ENCODE measurements around the gene CNGB1. TPM values are rescaled to one million over a fixed set of nuclear protein-coding genes. Genes with fewer than 3 reads are reported as not detected.

CNGB1 gene
- total RNA-seq, 2 donors from 2014 or later, result 0.34 TPM; not detected in 1

GRCh38 chr16:57887711-57888110, 83.2 kb downstream of the CNGB1 start:
- Histone ChIP-seq H3K4me1 (replicated peaks) (no peaks in the 10 kb centered on the region), H3K36me3 (no peaks in the 10 kb centered on the region), H3K27me3 (replicated peaks; ENCODE audit: insufficient read depth) (no peaks in the 10 kb centered on the region), H3K4me3 (no peak overlapping the region), H3K27ac (no peak overlapping the region), H3K9me3 (no peaks in the 10 kb centered on the region)
- intact Hi-C loops (cut with DNase I), result loop anchor here (10.0 kb wide), 1 partner anchor 313 kb away; no protein-coding TSS in a partner anchor
- TF ChIP-seq POLR2A (IDR thresholded peaks at IDR 0.05), result no peak
- no peak for TF ChIP-seq POLR2AphosphoS5 (IDR thresholded peaks at IDR 0.05)
- TF ChIP-seq CTCF (IDR thresholded peaks at IDR 0.05), result no peak
- DNase-seq (ENCODE audit: low spot score), result no peak
- WGBS, result 93% methylated on average over 14 of the region's 14 CpGs

- no peak for DNase-seq (ENCODE audit: low spot score)
- Histone ChIP-seq H3K27me3 (replicated peaks; ENCODE audit: insufficient read depth) (no peaks in the 10 kb centered on the region), H3K27ac (no peak overlapping the region), H3K4me1 (replicated peaks) (no peaks in the 10 kb centered on the region), H3K36me3 (no peaks in the 10 kb centered on the region), H3K9me3 (no peaks in the 10 kb centered on the region), H3K4me3 (no peak overlapping the region)
- no peak for TF ChIP-seq CTCF (IDR thresholded peaks at IDR 0.05)
- no peak for TF ChIP-seq POLR2AphosphoS5 (IDR thresholded peaks at IDR 0.05)
- WGBS, result 87% methylated on average over 1 of the region's 1 CpG
- intact Hi-C loops (cut with DNase I), result loop anchor here (10.0 kb wide), 1 partner anchor 312 kb away; no protein-coding TSS in a partner anchor
These were observed 84.5 kb downstream of the CNGB1 start for GRCh38 chr16:57886427-57886826.

GRCh38 chr16:57884655-57885133, 86.2 kb downstream of the CNGB1 start:
- Histone ChIP-seq H3K4me3 (no peak overlapping the region), H3K27ac (no peak overlapping the region), H3K9me3 (no peaks in the 10 kb centered on the region), H3K4me1 (replicated peaks) (no peaks in the 10 kb centered on the region), H3K27me3 (replicated peaks; ENCODE audit: insufficient read depth) (no peaks in the 10 kb centered on the region), H3K36me3 (no peaks in the 10 kb centered on the region)
- intact Hi-C loops (cut with DNase I), result loop anchor here (10.0 kb wide), 1 partner anchor 310 kb away; no protein-coding TSS in a partner anchor
- 66% methylated on average over 7 of the region's 7 CpGs for WGBS
- TF ChIP-seq POLR2AphosphoS5 (IDR thresholded peaks at IDR 0.05) (no peak), POLR2A (IDR thresholded peaks at IDR 0.05) (no peak), CTCF (IDR thresholded peaks at IDR 0.05) (no peak)
- no peak for DNase-seq (ENCODE audit: low spot score)

GRCh38 chr16:57883953-57884654, 86.8 kb downstream of the CNGB1 start:
- H3K27me3 ChIP-seq (replicated peaks; ENCODE audit: insufficient read depth), result no peaks in the 10 kb centered on the region
- no peak for TF ChIP-seq POLR2AphosphoS5 (IDR thresholded peaks at IDR 0.05)
- no peak for TF ChIP-seq POLR2A (IDR thresholded peaks at IDR 0.05)
- TF ChIP-seq CTCF (IDR thresholded peaks at IDR 0.05), result no peak
- WGBS, result 24% methylated on average over 49 of the region's 51 CpGs

GRCh38 chr16:57883480-57883879, 87.4 kb downstream of the CNGB1 start:
- Histone ChIP-seq H3K27me3 (replicated peaks; ENCODE audit: insufficient read depth) (no peaks in the 10 kb centered on the region), H3K9me3 (no peaks in the 10 kb centered on the region), H3K27ac (no peak overlapping the region), H3K4me1 (replicated peaks) (no peaks in the 10 kb centered on the region), H3K36me3 (no peaks in the 10 kb centered on the region), H3K4me3 (no peak overlapping the region)
- no peak for DNase-seq (ENCODE audit: low spot score)
- TF ChIP-seq POLR2A (IDR thresholded peaks at IDR 0.05), result no peak
- no peak for TF ChIP-seq POLR2AphosphoS5 (IDR thresholded peaks at IDR 0.05)
- no peak for TF ChIP-seq CTCF (IDR thresholded peaks at IDR 0.05)
- intact Hi-C loops (cut with DNase I), result loop anchor here (10.0 kb wide), 1 partner anchor 309 kb away; no protein-coding TSS in a partner anchor
- 72% methylated on average over 4 of the region's 4 CpGs for WGBS

More at GRCh38 chr16:57883953-57884654, 86.8 kb downstream of the CNGB1 start:
- no peak for DNase-seq (ENCODE audit: low spot score)
- Histone ChIP-seq H3K27ac (no peak overlapping the region), H3K4me3 (no peak overlapping the region), H3K9me3 (no peaks in the 10 kb centered on the region), H3K4me1 (replicated peaks) (no peaks in the 10 kb centered on the region), H3K36me3 (no peaks in the 10 kb centered on the region)
- intact Hi-C loops (cut with DNase I), result loop anchor here (10.0 kb wide), 1 partner anchor 309 kb away; no protein-coding TSS in a partner anchor

All from prostate gland (tissue), 2 donors.